Dermis microvascular lymphatic vessel endothelial cell (primary cell): ENCODE results near the gene FAM20B. TPM values are rescaled to one million over a fixed set of nuclear protein-coding genes. Genes with fewer than 3 reads are reported as not detected.
"Not testable (repeated sequence)": the region's sequence is repeated elsewhere in the genome, so short reads cannot be mapped to it uniquely, and the experiment has no call there.

Experiments
- DNase-seq, 2 donors: peaks; one replicate each; pipeline versions ENCODE4 v3.0.0 to v3.0.0-alpha.2; 2010; ENCODE audit warnings: low read depth in 2 of 2
- total RNA-seq: library from RNA; depleted of rRNA; stranded (reverse); fragments of >200 nt; gene quantifications from 2 replicates; pipeline ENCODE4 v1.2.1, GENCODE V29; 2014

FAM20B gene, protein sequence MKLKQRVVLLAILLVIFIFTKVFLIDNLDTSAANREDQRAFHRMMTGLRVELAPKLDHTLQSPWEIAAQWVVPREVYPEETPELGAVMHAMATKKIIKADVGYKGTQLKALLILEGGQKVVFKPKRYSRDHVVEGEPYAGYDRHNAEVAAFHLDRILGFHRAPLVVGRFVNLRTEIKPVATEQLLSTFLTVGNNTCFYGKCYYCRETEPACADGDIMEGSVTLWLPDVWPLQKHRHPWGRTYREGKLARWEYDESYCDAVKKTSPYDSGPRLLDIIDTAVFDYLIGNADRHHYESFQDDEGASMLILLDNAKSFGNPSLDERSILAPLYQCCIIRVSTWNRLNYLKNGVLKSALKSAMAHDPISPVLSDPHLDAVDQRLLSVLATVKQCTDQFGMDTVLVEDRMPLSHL
- 23.5 and 26.4 TPM in 2 replicates for total RNA-seq

DNA sequence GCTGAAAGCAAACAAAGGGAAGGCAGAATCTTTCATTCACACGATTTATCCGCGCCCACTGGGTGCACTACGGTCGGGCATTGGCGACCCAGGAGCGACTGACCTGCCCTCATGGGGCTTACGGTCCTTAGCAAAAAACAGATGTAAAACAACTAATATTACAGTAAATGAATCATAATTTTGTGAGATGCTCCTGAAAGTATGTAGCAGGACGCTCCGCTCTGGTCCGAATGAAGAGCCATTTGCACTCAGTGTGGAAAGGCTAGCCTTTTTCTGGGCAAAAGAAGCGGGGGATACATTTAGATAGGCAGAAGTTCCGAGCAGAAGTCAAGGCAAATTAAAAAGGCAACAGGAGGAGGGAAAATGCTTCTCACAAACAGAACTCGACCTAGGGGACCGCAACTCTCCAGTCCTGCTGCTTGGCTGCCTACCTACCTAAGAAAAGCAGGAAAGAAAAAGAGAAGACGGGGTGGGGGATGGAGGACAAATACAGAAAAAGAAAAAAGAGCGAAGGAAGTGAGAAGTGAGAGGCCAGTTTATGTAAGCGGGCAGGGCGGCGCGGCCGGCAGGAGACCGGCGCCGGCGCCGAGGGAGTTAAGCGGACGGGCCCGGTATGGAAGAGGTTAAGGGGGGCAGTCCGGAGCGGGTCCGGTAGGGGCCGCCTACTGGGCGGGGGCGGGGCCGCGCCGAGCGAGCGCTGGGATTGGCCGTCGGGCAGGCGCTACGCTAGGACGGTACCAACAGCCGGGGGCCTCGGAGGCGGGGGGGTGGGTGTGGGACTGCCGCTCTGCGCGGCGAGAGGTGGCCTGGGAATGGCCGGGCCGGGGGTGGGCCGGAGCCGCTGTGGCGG, at the start of gene FAM20B:
FAM20B (plus strand) TSS at position 770 of the 850 bp plus-strand sequence. CDS start 17,954 bp downstream, outside the sequence.
- peak; percentile 83 to 96 for DNase-seq

- DNase-seq = no peak
Observed at GRCh38 chr1:178976541-178976940, 49.2 kb upstream of the FAM20B start.

DNA sequence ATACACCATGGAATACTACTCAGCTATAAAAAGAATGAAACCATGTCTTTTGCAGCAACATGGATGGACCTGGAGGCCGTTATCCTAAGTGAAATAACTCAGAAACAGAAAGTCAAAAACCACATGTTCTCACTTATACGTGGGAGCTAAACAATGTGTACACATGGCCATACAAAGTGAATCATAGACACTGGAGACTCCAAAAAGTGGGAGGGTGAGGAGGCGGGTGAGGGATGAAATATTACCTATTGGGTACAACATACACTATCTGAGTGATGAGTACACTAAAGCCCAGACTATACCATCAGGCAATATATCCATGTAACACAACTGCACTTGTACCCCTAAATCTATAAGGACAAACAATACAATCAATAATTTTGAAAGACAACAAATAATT, 39.5 kb upstream of the FAM20B start:
- no peak for DNase-seq

DNA sequence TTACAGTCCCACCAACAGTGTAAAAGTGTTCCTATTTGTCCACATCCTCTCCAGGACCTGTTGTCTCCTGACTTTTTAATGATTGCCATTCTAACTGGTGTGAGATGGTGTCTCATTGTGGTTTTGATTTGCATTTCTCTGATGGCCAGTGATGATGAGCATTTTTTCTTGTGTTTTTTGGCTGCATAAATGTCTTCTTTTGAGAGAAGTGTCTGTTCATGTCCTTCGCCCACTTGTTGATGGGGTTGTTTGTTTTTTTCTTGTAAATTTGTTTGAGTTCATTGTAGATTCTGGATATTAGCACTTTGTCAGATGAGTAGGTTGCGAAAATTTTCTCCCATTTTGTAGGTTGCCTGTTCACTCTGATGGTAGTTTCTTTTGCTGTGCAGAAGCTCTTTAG, 37.5 kb upstream of the FAM20B start:
- not testable (repeated sequence) for DNase-seq

- DNase-seq = no peak
Observed at GRCh38 chr1:178993559-178993958, 32.1 kb upstream of the FAM20B start.

- DNase-seq = no peak
Observed at GRCh38 chr1:178997428-178997827, 28.3 kb upstream of the FAM20B start.

GRCh38 chr1:178998295-178998694, 27.4 kb upstream of the FAM20B start:
- DNase-seq = no peak

GRCh38 chr1:178999061-178999460, 26.6 kb upstream of the FAM20B start:
- no peak for DNase-seq

- DNase-seq = no peak
Observed at GRCh38 chr1:179001451-179001850, 24.2 kb upstream of the FAM20B start.

- not testable (repeated sequence) for DNase-seq
Observed at GRCh38 chr1:179002064-179002463, 23.6 kb upstream of the FAM20B start.

DNA sequence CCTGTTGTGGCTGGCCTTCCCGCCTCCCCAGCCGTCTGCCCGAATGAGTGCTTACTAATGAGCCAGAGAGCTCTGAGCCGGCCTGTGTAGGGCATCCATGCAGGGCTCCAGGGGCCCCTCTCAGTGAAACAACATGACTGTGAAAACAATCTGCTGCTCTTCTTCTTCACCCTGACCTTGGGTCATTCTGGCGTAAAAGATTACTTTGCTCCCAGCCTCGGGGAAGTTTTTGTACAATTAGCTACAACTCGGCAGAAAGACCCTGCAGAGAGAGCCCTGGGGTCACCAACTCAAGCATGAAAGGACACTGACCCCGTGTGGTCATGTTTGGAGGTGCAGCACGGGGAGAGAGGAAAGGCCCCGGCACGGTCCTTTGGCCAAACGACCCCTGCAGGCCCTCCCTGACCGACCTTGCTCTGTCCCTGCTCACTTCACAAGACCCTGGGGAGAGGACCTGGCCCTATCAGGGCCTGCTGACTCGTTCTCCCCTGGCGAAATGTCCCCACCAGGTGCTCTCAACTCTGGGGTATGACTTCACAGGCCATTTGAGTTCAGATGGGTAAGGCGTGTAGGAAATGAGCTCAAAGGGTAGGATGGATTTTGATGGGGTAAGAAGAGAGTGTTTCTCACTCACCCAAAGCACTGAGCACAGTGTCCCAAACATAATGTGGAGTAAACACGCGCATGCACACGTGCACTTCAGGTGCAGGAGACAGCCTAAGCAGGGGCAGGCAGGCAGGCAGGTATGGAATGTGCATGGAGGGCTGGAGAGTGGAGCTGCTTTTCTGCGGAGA, 22.9 kb upstream of the FAM20B start:
- peak; percentile 30 to 62 for DNase-seq

DNA sequence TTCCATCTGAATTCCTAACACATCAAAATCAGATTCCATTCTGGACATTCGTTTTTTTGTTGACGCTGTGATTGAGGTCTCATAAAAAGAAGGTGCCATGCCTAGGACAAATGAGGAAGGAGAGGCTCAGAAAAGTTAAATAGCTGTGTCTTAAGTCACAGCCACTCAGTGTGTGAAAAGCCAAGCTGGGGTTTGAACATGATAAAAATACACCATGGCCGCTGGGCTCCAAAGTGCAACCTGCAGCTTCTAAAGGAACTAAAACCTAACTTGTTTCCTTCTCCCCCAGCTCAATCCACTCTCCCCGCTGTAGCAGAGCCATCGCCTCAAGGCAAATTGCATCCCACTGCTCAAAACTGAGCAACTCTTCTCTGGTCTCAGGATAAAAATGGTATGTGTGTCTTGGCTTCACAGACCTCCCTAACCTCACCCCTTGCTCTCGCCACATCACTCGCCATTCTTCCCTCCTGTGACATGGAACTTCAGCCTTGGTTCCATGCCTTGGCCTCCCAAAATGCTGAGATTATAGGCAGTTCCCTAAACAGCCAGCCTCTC, 22.1 kb upstream of the FAM20B start:
- no peak for DNase-seq

GRCh38 chr1:179007233-179007632, 18.5 kb upstream of the FAM20B start:
- DNase-seq = no peak

GRCh38 chr1:179010671-179011070, 15.0 kb upstream of the FAM20B start:
- no peak for DNase-seq

- no peak for DNase-seq
Observed at GRCh38 chr1:179012038-179012437, 13.7 kb upstream of the FAM20B start.

GRCh38 chr1:179014123-179014522, 11.6 kb upstream of the FAM20B start:
- no peak for DNase-seq

- no peak for DNase-seq
Observed at GRCh38 chr1:179015396-179015795, 10.3 kb upstream of the FAM20B start.

GRCh38 chr1:179016706-179017382, 8.8 kb upstream of the FAM20B start:
- DNase-seq = peak in 1 of 2 donors; percentile 65

DNA sequence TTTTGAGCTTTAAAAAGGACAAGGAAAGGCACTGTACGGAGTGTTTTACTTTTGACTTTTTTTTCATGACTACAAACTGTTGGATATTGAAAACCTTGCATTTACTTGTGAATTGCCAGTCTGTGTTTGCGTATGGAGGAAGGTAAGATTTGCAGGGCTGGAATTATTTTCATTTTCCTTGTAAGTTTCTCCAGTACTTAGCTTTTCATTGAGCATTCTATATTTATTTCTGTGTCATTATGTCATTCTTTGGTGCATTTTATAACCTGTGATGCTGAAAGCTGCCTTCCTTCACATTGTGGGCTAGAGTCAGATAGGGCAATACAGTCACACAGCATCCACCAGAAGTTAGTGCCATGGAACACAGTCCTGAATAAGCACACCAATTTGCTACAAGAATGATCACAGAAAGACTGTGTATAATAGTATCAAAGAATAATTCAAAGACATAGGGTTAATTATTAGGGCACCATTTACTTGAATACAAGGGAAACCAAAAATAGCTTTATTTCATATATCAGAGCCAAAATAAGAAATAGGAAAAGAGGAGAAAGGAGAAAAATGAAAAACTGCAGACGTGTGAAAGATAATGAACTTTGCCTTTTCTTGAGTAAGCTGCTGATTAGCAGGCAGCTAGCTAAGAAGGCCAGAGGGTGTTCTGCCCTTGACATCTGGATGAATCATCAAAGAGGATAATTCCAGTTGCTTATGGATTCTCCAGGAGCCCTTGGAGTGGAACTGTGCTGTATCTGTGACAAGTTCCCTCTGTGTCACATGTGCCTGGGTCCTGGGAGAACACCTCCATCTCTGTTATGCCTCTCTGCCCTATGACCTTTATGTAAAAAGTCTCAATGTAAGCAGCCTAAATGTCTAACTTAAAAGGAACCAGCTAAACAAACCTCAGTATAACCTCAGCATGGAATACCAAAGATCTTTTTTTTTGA, 8.0 kb upstream of the FAM20B start:
- DNase-seq = no peak

DNA sequence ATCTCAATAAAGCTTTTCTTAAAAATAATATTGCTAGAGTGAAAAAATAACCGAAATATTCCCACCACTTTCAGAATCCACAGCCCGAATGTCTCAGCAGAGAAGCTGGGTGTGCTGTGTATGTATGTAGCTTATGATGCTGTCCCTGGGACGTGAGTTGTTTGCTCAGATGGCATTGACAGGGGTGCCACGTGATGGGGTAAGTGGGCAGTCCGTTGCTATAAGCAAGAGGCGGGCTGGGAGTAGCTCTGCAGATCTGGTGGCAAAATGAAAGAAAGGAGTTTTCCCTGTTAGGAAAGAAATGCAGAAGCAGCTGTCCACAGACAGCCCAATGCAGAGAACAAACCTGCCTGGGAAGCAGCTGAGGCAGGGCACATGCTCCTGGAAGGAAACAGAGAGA, 3.8 kb upstream of the FAM20B start:
- no peak for DNase-seq
